Stimulated activated effector memory CD8-positive, alpha-beta T cell treated with anti-CD3 and anti-CD28 coated beads, Interleukin-12 subunit alpha, Interleukin-12 subunit beta, amount 100 ng/mL, for 72 hours (primary cell): ENCODE measurements around the gene DDIT3.
A peak's percentile ranks its signal among the peaks of the same experiment; 100 is the strongest.
"Not testable (repeated sequence)": the region's sequence is repeated elsewhere in the genome, so short reads cannot be mapped to it uniquely, and the experiment has no call there.

Source experiments
- ATAC-seq: fragments of 150-1000 bp; cut with Tn5 transposase; 2 replicates; pipeline ENCODE4 v1.10.0; 2021
- DNase-seq, 2 donors: peaks; one replicate each; pipeline ENCODE4 v3.0.0; 2021 to 2022; ENCODE audit warnings: low spot score in 2 of 2
- H3K27ac Mint-ChIP-seq: one replicate; pipeline ENCODE4 v1.8.0; 2022; ENCODE audit warnings: mild to moderate bottlenecking, mixed read lengths
- H3K36me3 Mint-ChIP-seq: one replicate; pipeline ENCODE4 v1.8.0; 2022; ENCODE audit warnings: mild to moderate bottlenecking, mixed read lengths
- H3K4me1 Mint-ChIP-seq: one replicate; pipeline ENCODE4 v1.8.0; 2022; ENCODE audit warnings: mixed read lengths
- H3K4me3 Mint-ChIP-seq: one replicate; pipeline ENCODE4 v1.8.0; 2022; ENCODE audit warnings: mild to moderate bottlenecking, mixed read lengths
- H3K9me3 Mint-ChIP-seq: one replicate; pipeline ENCODE4 v1.8.0; 2022; ENCODE audit warnings: mixed read lengths

Gene DDIT3, protein sequence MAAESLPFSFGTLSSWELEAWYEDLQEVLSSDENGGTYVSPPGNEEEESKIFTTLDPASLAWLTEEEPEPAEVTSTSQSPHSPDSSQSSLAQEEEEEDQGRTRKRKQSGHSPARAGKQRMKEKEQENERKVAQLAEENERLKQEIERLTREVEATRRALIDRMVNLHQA

DNA sequence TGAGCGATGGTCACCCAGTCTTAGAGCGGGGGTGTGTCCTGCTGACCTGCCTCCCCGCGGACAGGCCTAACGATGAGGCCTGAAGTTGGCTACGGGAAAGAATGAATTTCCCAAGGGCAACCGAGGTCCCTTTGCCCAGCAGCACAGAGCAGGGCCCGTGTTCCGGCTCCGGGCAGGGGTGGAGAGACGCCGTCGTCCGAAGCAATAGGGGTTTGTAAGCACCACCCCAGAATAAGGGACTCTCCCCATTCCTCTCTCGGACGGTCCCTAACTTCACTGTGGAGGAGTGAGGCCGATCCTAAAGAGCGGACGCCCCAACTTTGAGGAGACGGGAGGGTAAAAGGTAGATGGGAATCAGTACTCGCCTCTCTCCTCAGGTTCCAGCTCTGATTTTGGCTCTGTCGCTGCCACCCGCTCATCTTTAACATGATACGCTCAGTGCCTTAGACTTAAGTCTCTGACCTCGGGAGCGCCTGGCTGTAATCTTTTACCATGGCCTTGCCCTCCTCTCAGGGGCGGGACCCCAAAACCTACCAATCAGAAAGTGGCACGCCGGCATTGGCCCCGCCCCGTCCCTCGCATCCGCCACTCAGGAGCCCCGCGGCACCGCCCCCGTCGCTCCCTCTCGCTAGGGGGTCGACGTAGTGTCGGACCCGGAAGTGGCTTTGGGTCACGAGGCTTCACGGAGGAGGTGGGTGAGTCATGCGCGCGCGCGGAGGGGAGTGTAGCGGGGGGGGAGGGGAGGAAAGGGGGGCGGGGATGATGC, at the start of gene DDIT3:
Gene DDIT3 (minus strand): TSS at position 462 of the 766 bp plus-strand sequence. CDS start 3,108 bp downstream, outside the sequence.
- Mint-ChIP-seq H3K36me3 (peaks cover 97% of the 10 kb centered on the region), H3K4me3 (peak within 1 kb of the TSS; percentile 93), H3K27ac (peak within 1 kb of the TSS; percentile 99), H3K4me1 (peaks cover 76% of the 10 kb centered on the region), H3K9me3 (no peaks in the 10 kb centered on the region)
- DNase-seq (peak; percentile 97 to 100), ATAC-seq (peak; percentile 82)

GRCh38 chr12:57569858-57570257, 49.5 kb upstream of the DDIT3 start:
- DNase-seq (no peak), ATAC-seq (no peak)
- no peaks in the 10 kb centered on the region for H3K9me3 Mint-ChIP-seq
- H3K4me3 Mint-ChIP-seq, result no peak overlapping the region
- H3K36me3 Mint-ChIP-seq, result no peaks in the 10 kb centered on the region
- no peak overlapping the region for H3K27ac Mint-ChIP-seq
- no peaks in the 10 kb centered on the region for H3K4me1 Mint-ChIP-seq

- Mint-ChIP-seq H3K36me3 (no peaks in the 10 kb centered on the region), H3K9me3 (no peaks in the 10 kb centered on the region), H3K4me3 (no peak overlapping the region), H3K4me1 (no peaks in the 10 kb centered on the region), H3K27ac (no peak overlapping the region)
- ATAC-seq (no peak), DNase-seq (no peak)
These were observed 48.5 kb upstream of the DDIT3 start for GRCh38 chr12:57568838-57569237.

GRCh38 chr12:57564178-57564740, 43.9 kb upstream of the DDIT3 start:
- no peaks in the 10 kb centered on the region for H3K4me1 Mint-ChIP-seq
- no peak overlapping the region for H3K4me3 Mint-ChIP-seq
- H3K9me3 Mint-ChIP-seq, result no peaks in the 10 kb centered on the region
- DNase-seq, result no peak
- H3K27ac Mint-ChIP-seq, result no peak overlapping the region
- no peaks in the 10 kb centered on the region for H3K36me3 Mint-ChIP-seq
- no peak for ATAC-seq

- no peak for DNase-seq
- H3K4me1 Mint-ChIP-seq, result no peaks in the 10 kb centered on the region
- H3K4me3 Mint-ChIP-seq, result no peak overlapping the region
- no peak for ATAC-seq
- no peaks in the 10 kb centered on the region for H3K9me3 Mint-ChIP-seq
- H3K27ac Mint-ChIP-seq, result no peak overlapping the region
- H3K36me3 Mint-ChIP-seq, result no peaks in the 10 kb centered on the region
These were observed 43.0 kb upstream of the DDIT3 start for GRCh38 chr12:57563358-57563757.

- not testable (repeated sequence) for DNase-seq, ATAC-seq, H3K36me3 Mint-ChIP-seq, H3K9me3 Mint-ChIP-seq, H3K4me3 Mint-ChIP-seq, H3K27ac Mint-ChIP-seq, H3K4me1 Mint-ChIP-seq
These were observed 40.8 kb upstream of the DDIT3 start for GRCh38 chr12:57561117-57561516.

DNA sequence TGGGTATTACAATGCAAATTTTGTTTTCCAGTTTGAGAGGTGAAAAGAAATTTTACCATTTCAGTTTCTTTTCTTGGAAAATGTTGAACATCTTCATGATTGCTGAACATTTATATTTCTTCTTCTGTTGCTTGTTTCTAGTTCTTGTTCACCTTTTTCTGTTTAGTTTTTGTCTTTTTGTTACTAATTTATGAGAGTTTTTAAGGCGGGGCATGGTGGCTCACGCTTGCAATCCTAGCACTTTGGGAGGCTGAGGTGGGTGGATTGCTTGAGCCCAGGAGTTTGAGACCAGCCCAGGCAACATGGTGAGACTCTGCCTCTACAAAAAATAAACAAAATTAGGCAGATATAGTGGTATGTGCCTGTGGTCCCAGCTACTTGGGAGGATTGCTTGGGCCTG, 40.2 kb upstream of the DDIT3 start:
- H3K36me3 Mint-ChIP-seq, result no peaks in the 10 kb centered on the region

DNA sequence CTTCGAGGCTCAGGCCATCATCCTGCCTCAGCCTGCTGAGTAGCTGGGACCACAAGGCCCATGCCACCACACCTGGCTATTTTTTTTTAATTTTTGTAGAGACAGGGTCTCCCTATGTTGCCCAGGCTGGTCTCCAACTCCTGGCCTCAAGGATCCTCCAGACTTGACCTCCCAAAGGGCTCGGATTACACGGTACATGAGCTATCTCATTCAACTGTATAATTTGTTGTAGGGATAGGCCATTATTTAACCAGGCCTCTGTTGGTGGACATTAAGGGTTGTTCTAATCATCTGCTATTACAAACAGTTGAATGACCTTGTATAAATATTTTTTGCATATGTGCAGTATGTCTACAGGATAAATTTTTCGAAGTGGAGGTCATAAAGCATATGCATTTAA, 38.5 kb upstream of the DDIT3 start:
- no peaks in the 10 kb centered on the region for H3K4me1 Mint-ChIP-seq
- ATAC-seq, result no peak
- no peaks in the 10 kb centered on the region for H3K36me3 Mint-ChIP-seq
- no peak for DNase-seq
- no peak overlapping the region for H3K4me3 Mint-ChIP-seq
- no peak overlapping the region for H3K27ac Mint-ChIP-seq
- H3K9me3 Mint-ChIP-seq, result no peaks in the 10 kb centered on the region

More for the DNA sequence above, 40.2 kb upstream of the DDIT3 start:
- DNase-seq (no peak), ATAC-seq (no peak)
- H3K4me1 Mint-ChIP-seq, result no peaks in the 10 kb centered on the region
- H3K27ac Mint-ChIP-seq, result no peak overlapping the region
- H3K4me3 Mint-ChIP-seq, result no peak overlapping the region
- no peaks in the 10 kb centered on the region for H3K9me3 Mint-ChIP-seq

DNA sequence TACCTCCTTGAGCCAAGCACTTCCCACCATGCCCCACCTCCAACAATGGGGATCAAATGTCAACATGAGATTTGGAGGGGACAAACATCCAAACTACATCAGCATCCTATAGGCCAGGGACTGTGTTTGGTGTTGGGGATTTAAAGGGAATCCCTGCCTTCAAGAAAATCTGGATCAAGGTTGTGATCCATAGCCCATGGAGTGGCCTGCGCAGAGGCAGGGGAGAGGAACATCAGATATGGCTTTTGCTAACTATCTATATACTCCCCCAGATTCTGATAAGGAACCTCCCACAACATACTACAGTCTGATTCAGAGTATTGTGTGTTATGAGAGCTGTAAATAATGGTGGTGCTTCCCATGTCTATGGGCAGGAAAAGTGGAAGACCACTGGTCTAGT, 34.6 kb upstream of the DDIT3 start:
- no peak for ATAC-seq
- Mint-ChIP-seq H3K9me3 (no peaks in the 10 kb centered on the region), H3K36me3 (no peaks in the 10 kb centered on the region), H3K4me3 (no peak overlapping the region), H3K27ac (no peak overlapping the region), H3K4me1 (peaks cover 12% of the 10 kb centered on the region)
- no peak for DNase-seq

DNA sequence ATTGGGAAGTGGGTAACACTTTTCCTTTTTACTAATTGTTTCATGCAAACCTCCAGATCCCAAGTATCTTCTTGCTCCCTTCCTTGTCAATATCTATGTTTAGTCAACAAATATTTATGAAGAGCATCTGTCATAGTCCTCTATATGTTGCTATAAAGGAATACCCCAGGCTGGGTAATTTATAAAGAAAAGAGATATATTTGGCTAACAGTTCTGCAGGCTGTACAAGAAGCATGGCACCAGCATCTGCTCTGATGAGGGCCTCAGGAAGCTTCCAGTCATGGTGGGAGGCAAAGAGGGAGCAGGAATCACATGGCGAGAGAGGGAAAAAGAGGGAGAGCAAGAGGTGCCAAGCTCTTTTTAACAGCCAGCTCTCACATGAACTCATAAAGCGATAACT, 34.1 kb upstream of the DDIT3 start:
- Mint-ChIP-seq H3K9me3 (no peaks in the 10 kb centered on the region), H3K4me1 (peaks cover 16% of the 10 kb centered on the region), H3K27ac (no peak overlapping the region), H3K4me3 (no peak overlapping the region), H3K36me3 (no peaks in the 10 kb centered on the region)
- no peak for ATAC-seq
- DNase-seq, result no peak

DNA sequence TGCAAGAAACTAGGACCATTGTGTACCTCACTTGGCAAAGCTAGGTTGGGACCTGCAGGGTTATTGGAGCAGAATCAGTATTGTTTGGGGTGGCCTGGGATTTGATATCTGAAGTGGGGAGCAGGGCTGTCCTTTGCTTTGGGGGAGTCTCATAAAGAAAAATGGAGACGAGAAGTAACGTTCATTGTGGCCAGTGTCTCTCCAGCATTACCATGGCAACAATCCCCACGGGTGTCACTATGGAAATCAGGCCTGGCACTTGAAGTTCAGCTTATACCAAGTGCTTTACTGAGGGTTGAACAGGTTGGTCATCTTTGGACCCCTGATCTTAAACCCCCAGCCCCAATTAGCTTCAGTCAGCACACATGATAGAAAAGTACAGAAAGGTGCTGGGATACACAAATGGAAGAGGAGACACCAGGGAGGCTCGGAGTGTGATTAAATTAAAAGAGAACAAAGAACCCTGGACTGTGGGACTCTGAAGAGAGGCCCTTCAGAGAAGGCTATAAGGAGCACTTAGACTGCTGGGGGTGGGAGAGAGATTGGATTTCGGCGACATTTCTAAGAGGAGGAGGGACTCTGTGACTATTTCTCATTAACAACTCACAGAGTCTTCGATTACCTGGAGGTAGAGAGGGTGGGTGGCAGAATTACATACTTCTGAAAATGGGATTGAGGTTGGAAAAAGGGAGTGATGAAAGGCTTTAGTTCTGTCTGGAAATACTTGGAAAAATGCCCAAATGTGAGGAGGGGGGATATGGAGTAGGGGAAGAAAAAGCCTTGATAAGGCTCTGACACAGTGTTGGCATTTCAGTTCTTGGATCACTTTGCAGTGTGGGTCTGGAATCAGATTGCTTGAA, 33.3 kb upstream of the DDIT3 start:
- Mint-ChIP-seq H3K4me3 (no peak overlapping the region), H3K27ac (no peak overlapping the region), H3K36me3 (no peaks in the 10 kb centered on the region), H3K9me3 (no peaks in the 10 kb centered on the region), H3K4me1 (peaks cover 21% of the 10 kb centered on the region)
- no peak for DNase-seq
- no peak for ATAC-seq

- Mint-ChIP-seq H3K4me1 (peaks cover 21% of the 10 kb centered on the region), H3K36me3 (no peaks in the 10 kb centered on the region), H3K9me3 (no peaks in the 10 kb centered on the region), H3K27ac (no peak overlapping the region), H3K4me3 (no peak overlapping the region)
- DNase-seq (no peak), ATAC-seq (no peak)
These were observed 32.6 kb upstream of the DDIT3 start for GRCh38 chr12:57552835-57553313.

- ATAC-seq (no peak), DNase-seq (no peak)
- Mint-ChIP-seq H3K9me3 (no peaks in the 10 kb centered on the region), H3K4me3 (no peak overlapping the region), H3K4me1 (peaks cover 25% of the 10 kb centered on the region), H3K27ac (no peak overlapping the region), H3K36me3 (peaks cover 2% of the 10 kb centered on the region)
These were observed 32.0 kb upstream of the DDIT3 start for GRCh38 chr12:57552306-57552651.

- no peak for DNase-seq
- Mint-ChIP-seq H3K4me1 (peaks cover 27% of the 10 kb centered on the region), H3K9me3 (no peaks in the 10 kb centered on the region), H3K27ac (no peak overlapping the region), H3K4me3 (no peak overlapping the region), H3K36me3 (peaks cover 6% of the 10 kb centered on the region)
- no peak for ATAC-seq
These were observed 31.5 kb upstream of the DDIT3 start for GRCh38 chr12:57551637-57552305.
